GM12878 (cell line): ENCODE data around the gene CTXND1.

ENCODE experiments used
- BACH1 ChIP-seq: fragments of 450-650 bp; IDR thresholded peaks from 2 replicates; pipeline ENCODE4 v1.6.1; 2017; ENCODE audit warnings: mild to moderate bottlenecking, borderline replicate concordance
- CHD2 ChIP-seq: IDR thresholded peaks from 2 replicates; pipeline ENCODE4 v1.6.1; 2011; ENCODE audit warnings: low read depth, low read length, improper control_type of control experiment, borderline replicate concordance
- CREB1 ChIP-seq: IDR thresholded peaks from 2 replicates; pipeline ENCODE4 v1.6.1; 2012; ENCODE audit warnings: low read depth, mild to moderate bottlenecking, inconsistent platforms
- CTCF ChIP-seq, 3 experiments: IDR thresholded peaks in 2 of 3; conservative IDR thresholded peaks in 1 of 3; 2 replicates each; pipeline ENCODE4 v1.5.1; 2011; ENCODE audit warnings: low read depth in 3 of 3, low read length in 3 of 3, mild to moderate bottlenecking in 3 of 3, control low read depth in 2 of 3, moderate library complexity in 2 of 3, inconsistent platforms in 1 of 3, mixed read lengths in 1 of 3; ENCODE audit not compliant: control insufficient read depth in 2 of 3, insufficient read depth in 1 of 3; ENCODE audit errors: extremely low read depth in 1 of 3
- GABPA ChIP-seq: IDR thresholded peaks from 2 replicates; pipeline ENCODE4 v1.6.1; 2014; ENCODE audit warnings: antibody characterized with exemption, low read depth, mild to moderate bottlenecking, inconsistent platforms
- POLR2A ChIP-seq: IDR thresholded peaks from 2 replicates; pipeline ENCODE4 v1.6.1; 2011; ENCODE audit warnings: low read depth, mild to moderate bottlenecking, low read length
- SIN3A ChIP-seq: IDR thresholded peaks from 2 replicates; pipeline ENCODE4 v1.6.1; 2012; ENCODE audit warnings: low read depth, low read length, improper control_type of control experiment
- SMC3 ChIP-seq: IDR thresholded peaks from 2 replicates; pipeline ENCODE4 v1.6.1; 2011; ENCODE audit warnings: low read length, improper control_type of control experiment, borderline replicate concordance
- SPI1 ChIP-seq: IDR thresholded peaks from 2 replicates; pipeline ENCODE4 v1.6.1; 2011; ENCODE audit warnings: low read depth, mild to moderate bottlenecking, low read length, moderate library complexity, borderline replicate concordance; ENCODE audit not compliant: insufficient read depth
- STAT1 ChIP-seq: fragments of 450-650 bp; conservative IDR thresholded peaks from 2 replicates; pipeline ENCODE4 v1.6.1; 2014; ENCODE audit warnings: antibody characterized with exemption, mild to moderate bottlenecking
- TBL1XR1 ChIP-seq: IDR thresholded peaks from 2 replicates; pipeline ENCODE4 v1.6.1; 2012; ENCODE audit warnings: low read depth, low read length, improper control_type of control experiment
- TCF7 ChIP-seq: IDR thresholded peaks from 2 replicates; pipeline ENCODE4 v1.6.1; 2014; ENCODE audit warnings: antibody characterized with exemption, borderline replicate concordance
- ZNF217 ChIP-seq: fragments of 450-650 bp; IDR thresholded peaks from 2 replicates; pipeline ENCODE4 v1.6.1; 2017; ENCODE audit warnings: antibody characterized with exemption, mild to moderate bottlenecking
- TF ChIP-seq, protein P1 (sequence below): IDR thresholded peaks from 2 replicates; pipeline ENCODE4 v1.6.1; 2012; ENCODE audit warnings: low read depth, low read length, improper control_type of control experiment

DNA sequence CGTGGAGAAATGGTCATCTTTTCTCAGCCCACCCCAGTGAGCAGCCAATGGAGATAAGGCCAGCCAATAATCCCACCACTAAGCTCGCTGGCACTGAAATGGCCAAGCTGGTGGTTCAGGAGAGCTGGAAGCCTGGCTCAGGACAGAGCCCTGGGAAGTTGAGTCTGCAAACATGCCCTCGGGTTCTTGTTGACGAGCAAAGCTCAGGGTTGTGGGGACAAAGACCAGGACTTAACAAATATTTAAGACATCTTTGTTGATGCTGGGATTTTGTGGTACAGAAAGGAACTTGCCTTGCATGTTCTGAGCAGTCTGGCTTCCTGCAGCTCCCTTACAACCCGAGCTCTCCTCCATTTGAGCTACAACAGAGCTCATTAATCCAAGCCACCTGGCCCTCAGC, 94.8 kb downstream of the CTXND1 start:
- TF ChIP-seq CTCF (IDR thresholded peaks at IDR 0.05 in 2 of 3, conservative IDR thresholded peaks at IDR 0.05 in 1 of 3; ENCODE audit: control insufficient read depth in 2 of 3, extremely low read depth in 1 of 3, insufficient read depth in 1 of 3, low read depth in 3 of 3, low read length in 3 of 3) (no peak), TCF7 (no peak), GABPA (no peak), SIN3A (no peak), SMC3 (no peak), TBL1XR1 (no peak), POLR2A (no peak), BACH1 (no peak), CHD2 (no peak), ZNF217 (no peak), CREB1 (no peak), SPI1 (no peak), STAT1 (no peak)
- TF ChIP-seq, protein P1, sequence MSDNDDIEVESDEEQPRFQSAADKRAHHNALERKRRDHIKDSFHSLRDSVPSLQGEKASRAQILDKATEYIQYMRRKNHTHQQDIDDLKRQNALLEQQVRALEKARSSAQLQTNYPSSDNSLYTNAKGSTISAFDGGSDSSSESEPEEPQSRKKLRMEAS: no peak
